ENCODE measurements around the gene GRHL1.
A peak's percentile ranks its signal among the peaks of the same experiment; 100 is the strongest.

The GRHL1 gene

DNA sequence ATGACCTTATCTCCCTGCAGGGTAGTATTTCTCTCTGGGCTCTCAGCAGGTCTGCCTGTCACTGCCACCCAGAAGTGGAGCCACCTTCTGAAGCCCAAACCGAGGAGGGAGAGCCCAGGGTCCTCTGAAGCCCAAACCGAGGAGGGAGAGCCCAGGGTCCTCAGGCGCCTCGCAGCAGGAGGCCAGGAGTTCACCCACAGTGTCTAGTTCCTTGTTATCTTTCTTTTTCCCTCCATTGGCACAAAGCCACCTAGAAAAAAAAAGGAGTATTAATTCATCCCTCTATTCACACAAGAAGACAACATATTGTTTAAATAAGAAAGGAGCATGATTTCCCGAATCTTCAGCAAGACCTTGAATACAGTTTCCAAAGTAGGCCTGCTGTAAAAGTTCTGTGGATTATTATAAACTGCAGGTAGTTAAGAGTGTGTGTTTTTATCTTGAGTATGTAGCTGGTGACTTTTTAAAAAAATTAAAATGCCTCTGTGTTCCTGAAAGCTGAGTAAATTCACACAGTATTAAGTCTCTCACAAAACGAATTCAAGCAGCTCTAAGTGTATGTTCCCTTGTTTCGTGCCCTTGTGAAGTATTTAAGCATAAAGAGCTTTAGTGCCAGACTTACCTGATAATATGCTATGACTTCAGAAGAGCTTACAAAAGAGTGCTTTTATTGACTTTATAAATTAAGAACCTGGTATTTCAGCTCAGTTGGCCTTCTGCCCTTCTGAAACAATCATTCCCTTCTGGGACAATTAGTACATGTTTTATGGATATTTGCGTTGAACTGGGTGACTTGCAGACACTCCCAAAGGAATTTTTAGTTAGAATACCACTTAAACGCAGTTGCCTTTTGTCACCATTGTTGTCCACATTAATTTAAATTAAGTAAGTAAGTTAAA, 11.7 kb upstream of the GRHL1 start:
- TF ChIP-seq, protein P1, sequence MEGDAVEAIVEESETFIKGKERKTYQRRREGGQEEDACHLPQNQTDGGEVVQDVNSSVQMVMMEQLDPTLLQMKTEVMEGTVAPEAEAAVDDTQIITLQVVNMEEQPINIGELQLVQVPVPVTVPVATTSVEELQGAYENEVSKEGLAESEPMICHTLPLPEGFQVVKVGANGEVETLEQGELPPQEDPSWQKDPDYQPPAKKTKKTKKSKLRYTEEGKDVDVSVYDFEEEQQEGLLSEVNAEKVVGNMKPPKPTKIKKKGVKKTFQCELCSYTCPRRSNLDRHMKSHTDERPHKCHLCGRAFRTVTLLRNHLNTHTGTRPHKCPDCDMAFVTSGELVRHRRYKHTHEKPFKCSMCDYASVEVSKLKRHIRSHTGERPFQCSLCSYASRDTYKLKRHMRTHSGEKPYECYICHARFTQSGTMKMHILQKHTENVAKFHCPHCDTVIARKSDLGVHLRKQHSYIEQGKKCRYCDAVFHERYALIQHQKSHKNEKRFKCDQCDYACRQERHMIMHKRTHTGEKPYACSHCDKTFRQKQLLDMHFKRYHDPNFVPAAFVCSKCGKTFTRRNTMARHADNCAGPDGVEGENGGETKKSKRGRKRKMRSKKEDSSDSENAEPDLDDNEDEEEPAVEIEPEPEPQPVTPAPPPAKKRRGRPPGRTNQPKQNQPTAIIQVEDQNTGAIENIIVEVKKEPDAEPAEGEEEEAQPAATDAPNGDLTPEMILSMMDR (IDR thresholded peaks at IDR 0.05; ENCODE audit: low read length, missing control alignments): no peak
- DNase-seq (ENCODE audit: low read depth): no peak
- no peak overlapping the region for H3K4me3 ChIP-seq (replicated peaks; ENCODE audit: low read depth, low read length)

DNA sequence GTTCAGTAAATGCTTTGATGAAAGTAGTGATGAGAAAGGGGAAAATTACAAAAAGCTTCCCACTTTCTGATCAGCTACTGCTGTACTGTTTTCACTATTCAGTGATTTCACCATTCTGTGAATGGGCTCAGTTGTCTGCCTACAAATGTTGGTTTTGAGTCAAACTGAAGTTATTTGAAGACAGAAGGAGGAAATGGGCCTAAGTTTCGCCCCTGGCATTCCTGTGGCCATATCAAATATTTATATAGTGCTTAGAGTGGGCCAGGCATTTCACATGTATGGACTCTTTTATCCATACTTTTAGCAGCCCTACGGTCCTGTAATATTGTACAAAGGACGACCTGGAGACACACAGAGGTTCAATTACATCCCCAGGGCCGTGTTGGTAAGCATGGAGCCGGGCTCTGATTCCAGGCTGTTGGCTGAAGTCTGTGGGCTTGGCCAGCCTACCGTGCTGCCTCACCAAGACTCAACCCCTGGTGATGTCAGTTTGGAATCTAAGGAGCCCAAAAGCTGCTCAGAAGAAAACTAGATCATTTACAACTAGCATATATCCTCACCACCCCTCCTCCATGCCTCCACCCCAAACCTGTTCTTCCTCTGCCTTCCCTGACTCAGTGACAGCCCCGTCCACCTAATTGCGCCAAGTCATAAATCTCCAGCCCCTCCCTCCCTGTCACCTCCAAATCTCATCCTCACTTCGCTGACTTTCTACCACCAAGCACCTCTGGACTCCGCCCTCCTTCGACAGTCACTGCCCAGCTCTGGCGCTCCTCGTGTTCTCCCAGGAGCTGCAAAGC, 10.1 kb upstream of the GRHL1 start:
- no peak overlapping the region for H3K4me3 ChIP-seq (replicated peaks; ENCODE audit: low read depth, low read length)
- DNase-seq (ENCODE audit: low read depth): peak; percentile 52
- TF ChIP-seq, protein P1 (IDR thresholded peaks at IDR 0.05; ENCODE audit: low read length, missing control alignments): no peak

DNA sequence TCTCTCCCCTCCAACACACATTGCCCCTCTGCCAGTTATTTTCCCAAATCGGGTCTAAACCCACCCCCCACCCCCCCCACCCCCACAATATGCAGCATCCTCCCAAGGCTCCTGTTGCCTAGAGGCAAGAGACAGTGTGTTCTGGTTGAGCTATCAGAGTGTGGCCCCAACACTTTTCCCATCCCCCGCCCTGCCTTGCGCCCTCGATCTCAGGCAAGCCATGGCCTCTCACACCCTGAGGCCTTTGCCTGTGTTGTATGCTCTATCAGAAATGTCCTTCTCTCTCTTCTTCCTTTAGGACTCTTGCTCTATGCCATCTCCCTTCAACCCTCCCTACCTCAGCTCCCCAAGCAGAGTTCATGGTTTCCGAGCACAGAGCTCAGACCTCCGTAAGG, 9.5 kb upstream of the GRHL1 start:
- TF ChIP-seq, protein P1 (IDR thresholded peaks at IDR 0.05; ENCODE audit: low read length, missing control alignments): no peak
- no peak for DNase-seq (ENCODE audit: low read depth)

GRCh38 chr2:9944330-9944758, 7.1 kb upstream of the GRHL1 start:
- no peak overlapping the region for H3K4me3 ChIP-seq (replicated peaks; ENCODE audit: low read depth, low read length)
- TF ChIP-seq, protein P1 (IDR thresholded peaks at IDR 0.05; ENCODE audit: low read length, missing control alignments): no peak
- DNase-seq (ENCODE audit: low read depth): no peak

More for the DNA sequence above, 9.5 kb upstream of the GRHL1 start:
- no peak overlapping the region for H3K4me3 ChIP-seq (replicated peaks; ENCODE audit: low read depth, low read length)

DNA sequence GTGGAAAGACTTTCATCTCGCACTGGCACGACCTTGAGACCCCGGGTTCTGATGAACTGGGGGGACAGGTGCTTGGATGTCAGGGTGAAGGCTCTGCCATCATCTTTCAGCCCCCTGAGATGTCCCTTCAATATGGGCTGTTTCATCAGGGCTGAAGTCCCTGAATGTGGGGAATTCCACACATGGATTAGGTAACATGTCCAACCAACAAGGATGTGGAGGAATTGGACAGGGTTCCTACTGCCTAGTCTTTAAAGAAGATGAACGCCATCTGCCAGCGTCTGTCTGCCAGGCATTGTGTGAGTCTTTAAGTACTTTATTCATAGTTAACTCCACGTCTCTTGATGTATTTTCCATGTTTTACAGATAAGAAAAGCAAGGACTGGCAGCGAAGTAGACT, 5.9 kb upstream of the GRHL1 start:
- H3K4me3 ChIP-seq (replicated peaks; ENCODE audit: low read depth, low read length): no peak overlapping the region
- TF ChIP-seq, protein P1 (IDR thresholded peaks at IDR 0.05; ENCODE audit: low read length, missing control alignments): no peak
- DNase-seq (ENCODE audit: low read depth): peak; percentile 5

DNA sequence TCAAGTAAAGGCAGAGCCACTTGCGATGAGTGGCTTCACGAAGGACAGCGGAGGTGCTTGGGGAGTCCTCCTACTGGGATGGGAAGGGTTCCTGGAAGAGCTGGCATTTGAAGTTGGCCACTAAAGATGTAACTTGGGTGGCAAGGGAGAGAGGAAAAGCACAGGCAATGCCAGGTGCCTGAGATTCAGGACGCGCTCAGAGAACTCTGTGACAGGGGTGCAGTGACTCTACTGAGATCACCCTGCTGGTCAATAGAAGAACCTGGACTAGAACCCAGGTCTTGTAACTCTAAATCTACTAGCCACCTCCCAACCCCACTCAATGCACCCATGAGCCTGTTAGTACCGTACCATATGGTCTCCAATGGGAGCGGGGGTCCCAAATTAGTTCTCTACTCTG, 5.4 kb upstream of the GRHL1 start:
- DNase-seq (ENCODE audit: low read depth): no peak
- TF ChIP-seq, protein P1 (IDR thresholded peaks at IDR 0.05; ENCODE audit: low read length, missing control alignments): no peak
- H3K4me3 ChIP-seq (replicated peaks; ENCODE audit: low read depth, low read length): no peak overlapping the region

Measured in fibroblast of pulmonary artery (primary cell).